Cardiac muscle cell (in vitro differentiated cells and primary cell): Measurements from ENCODE around the gene ZNF837. TPM values are rescaled to one million over a fixed set of nuclear protein-coding genes. Genes with fewer than 3 reads are reported as not detected.

Source experiments
- DNase-seq, 2 donors: peaks; one replicate each; pipeline versions ENCODE4 v3.0.0 to v3.0.0-alpha.2; 2010 to 2017; ENCODE audit warnings: low read depth in 1 of 2, low spot score in 1 of 2
- H3K27ac ChIP-seq: fragments of 200-600 bp; sonication (generic); 2 replicates; pipeline ENCODE4 v1.5.1; 2016
- H3K27me3 ChIP-seq: fragments of 200-600 bp; sonication (generic); 2 replicates; pipeline ENCODE4 v1.6.0; 2016; ENCODE audit warnings: control low read depth
- H3K36me3 ChIP-seq: fragments of 200-600 bp; sonication (generic); 2 replicates; pipeline ENCODE4 v1.5.1; 2016; ENCODE audit warnings: control low read depth
- H3K4me1 ChIP-seq: fragments of 200-600 bp; sonication (generic); 2 replicates; pipeline ENCODE4 v1.8.1; 2017; ENCODE audit warnings: low read depth, mild to moderate bottlenecking, mixed run types
- H3K4me3 ChIP-seq: fragments of 200-600 bp; sonication (generic); 2 replicates; pipeline ENCODE4 v1.5.1; 2016; ENCODE audit warnings: mild to moderate bottlenecking
- H3K9me3 ChIP-seq: fragments of 200-600 bp; sonication (generic); 2 replicates; pipeline ENCODE4 v1.5.1; 2017; ENCODE audit warnings: low read depth, mild to moderate bottlenecking, control low read depth
- polyA plus RNA-seq: library from polyadenylated mRNA; unstranded; fragments of >200 nt; fragmentation: Nextera tagmentation; extraction: Ambion mirVana; gene quantifications from 2 replicates; pipeline ENCODE4 v1.2.1, GENCODE V29; 2016
- total RNA-seq: library from RNA; depleted of rRNA; stranded (reverse); fragments of >200 nt; gene quantifications from 2 replicates; pipeline ENCODE4 v1.2.3, GENCODE V29; 2016
- TF ChIP-seq, protein P1 (sequence below): IDR thresholded peaks from 2 replicates; pipeline ENCODE4 v1.5.1; 2012; ENCODE audit warnings: low read depth, mild to moderate bottlenecking, low read length

ZNF837 gene
- total and polyA plus RNA-seq, 2 experiments from 2014 or later, result 8.9 to 9.1 TPM

DNA sequence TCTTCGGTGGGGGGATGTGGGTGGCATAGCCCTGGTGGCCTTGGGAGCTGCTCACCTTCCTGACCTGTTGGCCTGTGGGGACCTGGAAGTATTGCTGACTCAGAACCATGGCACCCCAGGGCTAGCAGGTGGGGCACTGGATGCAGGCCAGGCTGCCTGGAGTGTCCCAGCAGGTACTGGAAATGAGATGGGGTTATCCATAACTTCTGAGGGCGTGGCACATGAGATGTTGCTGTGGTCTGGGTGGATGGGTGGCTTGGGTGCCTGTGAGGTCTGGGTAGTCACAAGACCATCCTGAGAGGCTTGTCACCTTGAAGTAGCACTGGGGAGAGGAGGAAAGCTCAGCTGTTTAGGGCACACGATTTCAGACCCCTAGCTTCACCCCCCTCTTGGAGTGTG, 14.0 kb upstream of the ZNF837 start:
- TF ChIP-seq, protein P1, sequence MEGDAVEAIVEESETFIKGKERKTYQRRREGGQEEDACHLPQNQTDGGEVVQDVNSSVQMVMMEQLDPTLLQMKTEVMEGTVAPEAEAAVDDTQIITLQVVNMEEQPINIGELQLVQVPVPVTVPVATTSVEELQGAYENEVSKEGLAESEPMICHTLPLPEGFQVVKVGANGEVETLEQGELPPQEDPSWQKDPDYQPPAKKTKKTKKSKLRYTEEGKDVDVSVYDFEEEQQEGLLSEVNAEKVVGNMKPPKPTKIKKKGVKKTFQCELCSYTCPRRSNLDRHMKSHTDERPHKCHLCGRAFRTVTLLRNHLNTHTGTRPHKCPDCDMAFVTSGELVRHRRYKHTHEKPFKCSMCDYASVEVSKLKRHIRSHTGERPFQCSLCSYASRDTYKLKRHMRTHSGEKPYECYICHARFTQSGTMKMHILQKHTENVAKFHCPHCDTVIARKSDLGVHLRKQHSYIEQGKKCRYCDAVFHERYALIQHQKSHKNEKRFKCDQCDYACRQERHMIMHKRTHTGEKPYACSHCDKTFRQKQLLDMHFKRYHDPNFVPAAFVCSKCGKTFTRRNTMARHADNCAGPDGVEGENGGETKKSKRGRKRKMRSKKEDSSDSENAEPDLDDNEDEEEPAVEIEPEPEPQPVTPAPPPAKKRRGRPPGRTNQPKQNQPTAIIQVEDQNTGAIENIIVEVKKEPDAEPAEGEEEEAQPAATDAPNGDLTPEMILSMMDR, result no peak
- peaks cover 31% of the 10 kb centered on the region for H3K36me3 ChIP-seq
- H3K27me3 ChIP-seq, result peaks cover 14% of the 10 kb centered on the region
- no peak overlapping the region for H3K4me3 ChIP-seq
- H3K27ac ChIP-seq, result no peak overlapping the region
- DNase-seq, result no peak
- no peaks in the 10 kb centered on the region for H3K9me3 ChIP-seq
- H3K4me1 ChIP-seq, result no peaks in the 10 kb centered on the region

DNA sequence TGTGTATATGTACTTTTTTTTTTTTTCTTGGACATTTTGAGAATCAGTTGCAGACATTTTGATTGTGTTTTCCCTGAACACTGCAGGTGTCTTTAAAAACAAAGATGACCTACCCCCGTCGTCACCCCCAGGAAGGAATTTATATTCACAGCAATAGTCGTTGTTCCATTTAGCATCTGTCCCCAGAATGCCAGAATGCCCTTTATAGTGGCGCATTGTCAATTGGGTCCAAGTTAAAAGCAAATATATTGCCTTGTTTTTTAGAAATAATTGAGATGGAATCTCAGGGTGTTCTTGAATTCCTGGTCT, 12.8 kb upstream of the ZNF837 start:
- no peak for DNase-seq
- Histone ChIP-seq H3K27ac (no peak overlapping the region), H3K4me1 (no peaks in the 10 kb centered on the region), H3K27me3 (peaks cover 14% of the 10 kb centered on the region), H3K36me3 (peaks cover 31% of the 10 kb centered on the region), H3K9me3 (no peaks in the 10 kb centered on the region), H3K4me3 (no peak overlapping the region)
- TF ChIP-seq, protein P1, result no peak

DNA sequence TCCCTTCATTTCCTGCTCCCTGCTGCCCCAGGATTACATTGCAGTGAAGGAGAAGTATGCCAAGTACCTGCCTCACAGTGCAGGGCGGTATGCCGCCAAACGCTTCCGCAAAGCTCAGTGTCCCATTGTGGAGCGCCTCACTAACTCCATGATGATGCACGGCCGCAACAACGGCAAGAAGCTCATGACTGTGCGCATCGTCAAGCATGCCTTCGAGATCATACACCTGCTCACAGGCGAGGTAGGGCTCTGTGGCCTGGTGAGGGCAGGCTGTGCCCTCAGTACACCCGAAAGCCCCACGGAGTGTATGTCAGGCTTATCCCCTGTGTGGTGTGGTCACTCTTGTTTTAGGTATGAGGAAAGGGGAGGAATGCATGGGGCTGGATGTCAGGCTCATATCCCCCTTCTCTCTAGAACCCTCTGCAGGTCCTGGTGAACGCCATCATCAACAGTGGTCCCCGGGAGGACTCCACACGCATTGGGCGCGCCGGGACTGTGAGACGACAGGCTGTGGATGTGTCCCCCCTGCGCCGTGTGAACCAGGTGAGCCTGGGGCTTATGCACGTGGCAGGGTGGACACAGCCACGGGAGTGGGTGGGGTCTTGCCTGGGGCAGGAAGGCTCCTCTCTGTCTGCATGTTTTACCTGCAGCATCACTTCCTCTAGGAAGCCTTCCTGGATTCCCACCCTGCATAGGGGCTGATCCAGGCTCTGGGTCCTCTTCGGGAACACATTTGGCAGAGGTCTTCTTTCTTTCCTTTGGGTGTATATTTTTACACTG, 12.3 kb upstream of the ZNF837 start:
- DNase-seq, result no peak
- Histone ChIP-seq H3K36me3 (peaks cover 33% of the 10 kb centered on the region), H3K27me3 (peaks cover 14% of the 10 kb centered on the region), H3K27ac (no peak overlapping the region), H3K4me3 (no peak overlapping the region), H3K9me3 (no peaks in the 10 kb centered on the region), H3K4me1 (peaks cover under 1% of the 10 kb centered on the region)
- TF ChIP-seq, protein P1, result no peak

DNA sequence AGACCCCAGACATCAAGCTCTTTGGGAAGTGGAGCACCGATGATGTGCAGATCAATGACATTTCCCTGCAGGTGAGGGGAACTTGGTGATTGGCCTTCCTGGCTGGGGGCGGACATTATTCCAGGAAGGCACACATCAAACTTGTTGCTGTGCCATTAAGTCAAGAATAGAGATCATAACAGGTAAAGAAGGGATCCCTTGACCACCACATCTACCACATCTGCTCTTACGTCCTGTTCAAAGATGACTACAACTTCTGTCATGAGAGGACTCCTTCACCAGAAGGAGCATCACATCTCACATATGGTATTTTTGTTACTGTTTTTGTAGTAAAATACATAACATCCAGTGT, 7.3 kb upstream of the ZNF837 start:
- peak overlapping the region; percentile 77 for H3K4me3 ChIP-seq
- peaks cover 18% of the 10 kb centered on the region for H3K36me3 ChIP-seq
- no peaks in the 10 kb centered on the region for H3K9me3 ChIP-seq
- H3K4me1 ChIP-seq, result peaks cover 13% of the 10 kb centered on the region
- no peaks in the 10 kb centered on the region for H3K27me3 ChIP-seq
- no peak overlapping the region for H3K27ac ChIP-seq
- TF ChIP-seq, protein P1, result no peak
- no peak for DNase-seq

DNA sequence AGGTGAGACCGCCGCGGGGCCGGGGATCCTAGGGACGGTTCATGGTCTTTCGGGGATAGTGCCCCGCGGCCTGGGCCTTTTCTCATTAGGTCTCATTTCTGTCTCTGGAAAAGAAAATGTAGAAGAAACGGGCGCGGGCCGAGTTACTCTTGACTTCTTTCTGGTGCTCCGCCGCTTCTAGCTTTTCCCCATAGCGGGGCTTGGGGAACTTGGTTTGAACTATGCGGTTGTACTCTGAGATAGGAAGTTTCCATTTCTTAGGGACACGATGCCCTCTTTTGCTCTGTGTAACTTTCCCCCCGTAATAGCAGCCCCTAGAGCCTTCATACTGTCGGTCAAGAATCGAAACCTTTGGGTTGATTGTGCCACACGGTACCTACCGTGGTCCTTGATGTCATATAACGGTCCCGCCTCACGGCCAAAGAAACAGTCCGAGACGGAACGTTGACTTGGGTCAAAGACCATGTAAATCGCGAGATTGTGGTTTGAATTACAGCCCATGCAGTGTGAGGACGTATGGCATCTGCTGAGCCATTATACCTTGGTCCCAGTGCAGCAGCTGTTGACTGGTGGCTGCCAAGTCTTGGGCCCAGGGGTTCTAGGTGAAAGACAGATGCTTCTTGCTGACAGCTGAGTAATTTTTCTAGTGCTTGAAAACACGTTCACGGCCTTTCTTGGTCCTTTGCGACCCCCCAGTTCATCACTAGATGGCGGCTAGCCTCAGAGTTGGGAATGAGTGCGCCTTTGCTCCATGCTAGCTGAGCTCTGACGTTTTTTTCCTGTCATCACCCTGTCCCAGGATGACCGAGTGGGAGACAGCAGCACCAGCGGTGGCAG, 6.7 kb upstream of the ZNF837 start:
- no peaks in the 10 kb centered on the region for H3K9me3 ChIP-seq
- peak overlapping the region; percentile 96 for H3K27ac ChIP-seq
- H3K4me3 ChIP-seq, result peak overlapping the region; percentile 77
- TF ChIP-seq, protein P1, result peak; percentile 12
- H3K4me1 ChIP-seq, result peaks cover 13% of the 10 kb centered on the region
- no peaks in the 10 kb centered on the region for H3K27me3 ChIP-seq
- DNase-seq, result no peak
- peaks cover 15% of the 10 kb centered on the region for H3K36me3 ChIP-seq
